OCI-M2 (cell line): ENCODE results near the gene LBHD1.
"Not testable (repeated sequence)": the region's sequence is repeated elsewhere in the genome, so short reads cannot be mapped to it uniquely, and the experiment has no call there.

Experiments used
- DNase-seq: peaks from one replicate; lab custom pipeline; 2025; ENCODE audit not compliant: unreplicated experiment; lab: John Stamatoyannopoulos, UW

LBHD1 gene

GRCh38 chr11:62665075-62665598 is 6.9 kb downstream of the LBHD1 start, which contains the start of the genes C11orf98 and CSKMT:
TSS of gene C11orf98 (minus strand) at chr11:62665210. CDS start at chr11:62665169, 41 bp downstream.
TSS of gene CSKMT (plus strand) at chr11:62665312. CDS start at chr11:62665880, 568 bp downstream.
- peak; percentile 79 for DNase-seq

DNA sequence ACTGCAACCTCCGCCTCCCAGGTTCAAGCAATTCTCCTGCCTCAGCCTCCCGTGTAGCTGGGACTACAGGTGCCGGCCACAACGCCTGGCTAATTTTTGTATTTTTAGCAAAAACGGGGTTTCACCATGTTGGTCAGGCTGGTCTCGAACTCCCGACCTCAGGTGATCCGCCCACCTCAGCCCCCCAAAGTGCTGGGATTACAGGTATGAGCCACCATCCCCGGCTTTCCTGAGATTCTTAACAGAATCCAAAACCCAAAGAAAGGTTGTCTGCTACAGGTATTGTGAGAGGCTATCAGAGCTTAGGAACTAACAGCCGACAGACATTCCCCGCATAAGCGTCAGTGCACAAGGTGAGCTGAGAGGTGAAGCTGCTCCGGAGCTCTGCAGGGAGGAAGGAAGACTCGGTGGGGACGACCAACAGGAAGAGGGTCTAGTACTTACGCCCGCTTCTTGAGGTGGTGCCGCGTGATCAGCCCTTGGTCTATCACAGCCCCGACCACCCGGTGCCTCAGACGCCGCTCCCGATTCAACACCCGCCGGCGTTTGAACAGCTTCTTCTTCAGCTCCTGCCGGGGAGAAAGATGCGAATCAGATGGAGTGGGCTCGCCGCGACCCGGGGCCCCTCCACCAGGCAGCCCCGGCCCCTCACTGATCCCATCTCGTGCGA is 7.5 kb downstream of the LBHD1 start:
- no peak for DNase-seq

DNA sequence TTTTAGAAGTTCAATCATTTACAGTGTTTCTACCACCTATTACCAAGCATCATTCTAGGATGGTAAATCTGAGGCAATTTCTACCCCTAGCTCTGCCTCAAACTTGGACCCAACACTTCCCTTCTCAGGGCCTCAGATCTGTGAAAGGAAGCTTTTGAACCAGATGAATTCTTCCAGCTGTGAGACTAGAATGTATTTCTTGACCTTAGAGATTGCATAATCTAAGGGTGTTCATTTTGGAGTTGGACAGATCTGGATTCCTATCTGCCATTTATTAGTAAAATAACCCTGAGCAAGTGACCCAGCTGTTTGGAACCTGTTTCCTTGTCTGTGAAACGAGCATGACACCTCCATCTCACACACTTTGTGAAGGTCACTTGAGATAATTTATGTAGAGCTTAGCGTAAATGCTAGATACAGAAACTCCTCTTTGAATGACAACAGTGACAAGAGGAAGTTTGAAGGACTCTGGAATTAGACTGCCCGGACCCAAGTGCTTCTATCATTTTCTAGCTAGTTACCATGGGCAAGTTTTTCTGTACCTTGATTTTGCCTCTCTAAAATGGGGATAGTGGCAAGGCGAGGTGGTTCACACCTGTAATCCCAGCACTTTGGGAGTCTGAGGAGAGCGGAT is 15.2 kb downstream of the LBHD1 start:
- no peak for DNase-seq

DNA sequence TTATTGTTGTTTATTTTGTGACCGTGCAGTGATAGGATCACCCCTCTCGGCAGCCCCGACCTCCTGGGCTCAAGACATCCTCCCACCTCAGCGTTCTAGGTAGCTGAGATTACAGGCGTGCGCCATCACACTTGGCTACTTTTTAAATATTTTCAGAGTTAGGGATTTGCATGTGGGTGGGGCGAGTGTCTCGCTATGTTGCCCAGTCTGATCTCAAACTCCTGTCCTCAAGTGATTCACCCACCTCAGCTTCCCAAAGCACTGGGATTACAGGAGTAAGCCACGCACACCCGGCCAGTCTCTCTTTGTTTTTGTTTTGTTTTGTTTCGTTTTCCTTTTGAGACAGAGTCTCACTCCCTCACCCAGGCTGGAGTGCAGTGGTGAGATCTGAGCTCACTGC is 17.8 kb downstream of the LBHD1 start:
- DNase-seq = no peak

DNA sequence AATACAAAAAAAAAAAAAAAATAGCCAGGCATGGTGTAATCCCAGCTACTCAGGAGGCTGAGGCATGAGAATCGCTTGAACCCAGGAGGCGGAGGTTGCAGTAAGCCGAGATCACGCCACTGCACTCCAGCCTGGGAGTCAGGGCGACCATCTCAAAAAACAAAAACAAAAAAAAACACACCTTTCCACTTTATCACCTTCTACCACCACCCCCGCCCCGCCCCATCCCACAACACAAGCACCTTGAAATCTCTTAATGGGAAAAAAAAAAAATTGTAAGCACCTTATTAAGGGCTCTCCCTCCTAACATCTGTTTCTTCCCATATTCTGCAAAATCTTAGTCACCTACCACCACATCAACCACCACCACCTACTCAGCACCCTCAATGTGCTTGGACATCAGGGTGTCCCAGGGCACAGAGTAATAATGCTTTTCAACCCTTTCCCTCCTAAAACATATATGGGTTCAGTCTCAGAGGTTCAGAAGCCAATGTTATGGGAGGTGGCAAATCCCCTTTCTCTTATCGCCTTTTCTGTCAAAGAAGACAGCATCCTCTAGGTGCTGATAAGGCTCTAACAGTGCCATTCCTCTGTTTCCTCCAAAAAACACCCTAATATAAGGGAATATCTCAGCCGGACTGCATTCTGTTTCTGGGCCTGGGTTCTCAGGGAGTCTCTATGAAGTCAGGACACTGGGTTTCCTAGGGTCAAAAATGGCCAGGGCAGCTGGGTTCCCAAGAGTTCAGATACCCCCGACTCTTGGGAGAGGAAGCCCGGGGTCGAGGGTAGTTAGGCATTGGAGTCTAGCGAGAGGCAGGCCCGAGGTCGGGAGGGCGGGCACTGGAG is 19.7 kb downstream of the LBHD1 start:
- no peak for DNase-seq

GRCh38 chr11:62650283-62650682 is 21.8 kb downstream of the LBHD1 start:
- DNase-seq = not testable (repeated sequence)

GRCh38 chr11:62649486-62649885 is 22.6 kb downstream of the LBHD1 start:
- DNase-seq = no peak

DNA sequence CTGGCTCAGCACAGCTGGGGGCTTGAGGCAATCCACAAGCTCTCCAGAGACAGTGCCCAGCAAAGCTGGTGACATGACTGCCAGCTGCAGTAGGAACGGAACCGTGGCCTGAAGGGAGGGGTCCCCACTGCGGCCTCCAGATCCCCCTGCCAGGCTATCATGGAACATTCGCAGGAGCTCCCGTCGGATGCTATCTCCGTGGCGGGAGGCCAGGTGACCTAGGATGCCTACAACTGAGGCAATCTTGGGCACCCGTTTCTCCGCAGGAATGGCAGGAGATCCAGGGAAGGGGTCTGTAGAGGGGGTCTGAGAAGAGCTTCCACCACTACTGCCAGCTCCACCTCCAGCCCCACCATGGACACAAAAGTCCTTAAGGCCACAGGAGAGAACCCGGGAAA is 23.1 kb downstream of the LBHD1 start:
- no peak for DNase-seq

DNA sequence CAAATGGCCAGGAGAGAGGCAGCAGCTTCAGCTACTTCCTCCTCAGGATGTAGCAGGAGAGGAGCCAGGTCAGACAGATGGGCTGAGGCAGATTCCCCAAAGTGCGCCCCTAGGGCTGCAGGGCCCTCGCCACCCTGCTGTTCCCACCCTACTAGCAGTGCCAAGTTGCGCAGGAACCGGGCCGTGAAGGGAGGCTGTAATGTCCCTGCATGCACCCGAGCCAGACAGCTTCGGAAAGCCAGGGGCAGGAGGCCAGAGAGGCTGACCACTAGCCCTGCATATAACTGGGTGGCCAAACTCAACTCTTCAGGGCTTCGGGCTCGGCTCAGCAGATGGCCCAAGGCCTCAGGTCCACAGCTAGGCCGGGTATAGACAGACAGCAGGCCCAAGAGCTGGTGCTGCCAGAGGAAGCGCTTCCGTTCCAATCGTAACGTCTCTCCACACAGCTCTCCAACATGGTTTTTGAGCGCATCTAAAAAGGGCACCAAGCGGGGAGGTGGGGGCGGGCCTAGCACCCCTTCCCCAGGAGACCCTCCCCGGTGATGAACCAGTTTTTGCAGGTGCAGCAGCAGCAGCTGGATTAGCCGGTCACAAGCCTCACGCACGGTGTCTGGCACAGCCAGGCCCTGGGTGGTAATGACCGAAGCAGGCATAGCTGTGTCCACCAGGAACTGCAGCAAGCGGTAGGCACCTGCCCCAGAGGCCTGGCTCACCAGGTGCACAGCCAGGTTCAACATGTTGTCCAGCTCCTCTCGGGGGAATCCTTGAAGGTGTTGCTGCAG is 23.7 kb downstream of the LBHD1 start:
- no peak for DNase-seq

GRCh38 chr11:62647609-62648005 is 24.5 kb downstream of the LBHD1 start:
- no peak for DNase-seq

DNA sequence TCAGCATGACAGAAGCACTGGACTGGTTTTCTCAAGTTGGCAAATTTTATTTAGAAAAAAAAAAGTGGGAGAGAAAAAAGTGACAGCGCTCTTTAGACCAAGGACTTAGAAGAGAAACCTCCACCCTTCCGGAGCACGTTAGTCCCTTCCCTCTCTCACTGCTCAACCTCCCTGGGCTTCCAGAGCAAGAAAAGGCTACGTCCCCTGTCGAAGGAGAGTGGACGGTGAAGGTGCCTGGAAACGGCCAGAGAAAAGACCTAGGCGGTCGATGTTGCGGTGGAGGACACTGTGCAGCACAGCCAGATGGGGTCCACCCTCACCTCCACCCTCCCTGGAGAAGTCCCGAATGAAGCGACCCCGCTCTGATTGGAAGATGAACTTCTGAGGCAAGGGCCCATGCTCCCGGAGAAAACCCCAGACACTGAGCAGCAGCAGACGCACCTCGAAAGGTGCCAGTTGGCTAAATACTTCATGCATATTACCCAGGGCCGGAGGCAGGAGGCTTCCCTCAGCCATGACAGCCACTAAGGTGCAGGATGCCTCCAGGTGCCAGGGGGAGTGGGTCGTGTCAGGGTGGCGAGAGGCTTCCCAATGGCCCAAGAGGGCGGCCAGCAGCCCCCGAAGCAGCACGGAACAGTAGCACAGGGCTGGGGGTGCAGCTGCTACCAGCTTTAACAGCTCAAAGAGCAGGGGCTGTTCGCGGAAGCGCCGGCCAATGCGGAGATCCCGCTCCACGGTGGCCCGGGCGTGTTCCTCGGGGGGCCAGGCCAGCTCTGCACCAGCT is 25.1 kb downstream of the LBHD1 start:
- DNase-seq = no peak

DNA sequence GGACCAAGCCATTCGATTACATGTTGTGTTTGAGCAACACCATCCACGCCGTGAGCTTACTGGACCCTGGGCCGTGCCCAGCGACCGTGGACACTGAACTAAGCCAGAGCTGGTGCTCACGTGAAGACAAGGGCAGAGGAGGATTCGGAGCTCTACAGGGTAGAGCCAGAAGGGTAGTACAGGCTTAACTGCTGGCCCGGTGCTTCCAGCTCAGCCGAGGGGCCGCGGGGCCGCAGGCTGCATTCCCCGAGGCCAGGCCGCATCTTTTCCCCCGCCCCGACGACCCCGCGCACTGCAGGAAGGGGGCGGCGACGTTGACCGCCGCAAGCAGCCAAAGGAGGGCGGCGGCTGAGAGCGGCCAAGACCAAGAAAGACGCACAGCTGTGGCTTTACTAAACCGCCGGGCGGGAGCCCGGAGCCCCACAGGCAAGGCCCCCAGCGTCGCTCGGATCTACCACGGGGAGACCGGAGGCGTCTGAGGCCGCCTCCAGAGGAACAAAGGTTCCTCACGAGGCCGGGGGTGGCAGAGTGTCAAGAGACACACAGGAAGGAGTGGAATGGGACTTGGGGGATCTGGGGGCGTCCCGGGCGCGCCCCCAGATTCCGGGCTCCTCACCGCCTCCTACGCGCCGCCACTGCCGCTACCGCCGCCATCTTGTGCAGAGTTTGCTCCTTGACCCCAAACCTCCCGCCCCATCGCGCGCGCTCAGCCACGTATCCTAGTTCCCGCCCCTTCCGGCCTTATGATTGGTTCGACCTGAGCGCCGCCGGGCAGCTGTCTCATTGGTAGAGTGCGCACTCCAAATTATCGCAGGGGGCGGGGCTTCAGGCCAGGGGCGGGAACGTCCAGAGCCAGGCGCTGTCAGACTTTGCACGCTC is 25.9 kb downstream of the LBHD1 start, which contains the start of gene GANAB:
Gene GANAB (minus strand): TSS at position 668 of the 879 bp plus-strand sequence. CDS start 14 bp downstream, at position 654.
- peak; percentile 84 for DNase-seq

- no peak for DNase-seq
These were observed 26.5 kb downstream of the LBHD1 start for GRCh38 chr11:62645671-62645945.

DNA sequence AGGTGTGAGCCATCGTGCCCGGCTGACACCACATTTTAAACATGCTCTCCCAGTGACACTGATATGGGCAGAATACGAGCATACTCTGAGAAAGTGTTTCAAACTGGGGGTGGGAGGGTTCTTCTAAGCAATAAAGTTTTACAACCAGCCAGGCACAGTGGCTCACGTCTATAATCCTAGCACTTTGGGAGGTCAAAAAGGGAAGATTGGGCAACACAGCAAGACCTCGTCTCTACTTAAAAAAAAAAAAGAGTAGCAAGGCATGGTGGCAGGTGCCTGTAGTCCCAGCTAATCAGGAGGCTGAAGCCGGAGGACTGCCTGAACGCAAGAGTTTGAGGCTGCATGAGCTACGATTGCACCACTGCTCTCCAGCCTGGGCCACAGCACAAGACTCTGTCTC is 27.8 kb downstream of the LBHD1 start:
- DNase-seq = no peak

DNA sequence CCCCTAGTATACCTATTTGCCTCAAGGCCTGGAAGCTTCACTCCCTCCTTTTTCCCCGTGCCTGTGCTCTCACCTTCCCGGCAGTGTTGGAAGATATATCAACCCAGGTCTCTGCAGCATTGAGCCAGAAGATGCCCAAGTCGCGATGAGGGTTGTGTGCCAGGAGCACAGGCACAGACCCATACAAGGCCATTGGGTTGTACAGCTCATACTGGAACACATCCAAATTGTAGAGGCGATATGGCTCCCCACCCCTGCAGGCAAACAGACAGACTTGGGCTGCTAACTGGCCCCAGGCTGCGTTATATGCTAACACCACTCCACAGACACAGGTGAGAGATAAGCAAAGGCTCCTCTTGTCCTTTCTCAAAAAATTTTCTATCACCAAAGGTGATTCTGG is 39.6 kb downstream of the LBHD1 start:
- DNase-seq = no peak

- DNase-seq = no peak
These were observed 44.4 kb downstream of the LBHD1 start for GRCh38 chr11:62627713-62628112.

DNA sequence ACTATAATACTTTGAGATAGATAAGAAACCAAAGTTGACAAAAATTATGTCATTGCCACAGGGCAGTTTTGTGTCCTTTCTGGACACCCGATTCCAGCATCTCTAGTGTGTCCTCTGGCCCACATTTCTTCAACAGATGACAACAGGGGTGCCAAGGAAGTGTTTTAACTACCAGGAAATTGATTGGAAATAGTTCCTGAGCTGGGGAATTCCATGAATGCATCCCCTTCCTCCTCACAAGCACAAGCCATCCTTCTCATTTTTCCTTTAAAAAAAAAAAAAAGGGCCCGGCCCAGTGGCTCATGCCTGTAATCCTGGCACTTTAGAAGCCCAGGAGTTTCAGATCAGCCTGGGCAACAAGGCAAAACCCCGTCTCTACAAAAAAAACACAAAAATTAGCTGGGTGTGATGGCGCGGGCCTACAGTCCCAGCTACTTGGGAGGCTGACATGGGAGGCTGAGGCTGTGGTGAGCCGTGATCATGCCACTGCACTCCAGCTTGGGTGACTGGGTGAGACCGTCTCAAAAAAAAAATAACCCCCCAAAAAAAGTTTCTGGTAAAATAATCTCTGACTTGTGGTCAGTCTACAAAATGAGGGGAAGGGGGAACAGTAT is 49.5 kb downstream of the LBHD1 start:
- DNase-seq = no peak

DNA sequence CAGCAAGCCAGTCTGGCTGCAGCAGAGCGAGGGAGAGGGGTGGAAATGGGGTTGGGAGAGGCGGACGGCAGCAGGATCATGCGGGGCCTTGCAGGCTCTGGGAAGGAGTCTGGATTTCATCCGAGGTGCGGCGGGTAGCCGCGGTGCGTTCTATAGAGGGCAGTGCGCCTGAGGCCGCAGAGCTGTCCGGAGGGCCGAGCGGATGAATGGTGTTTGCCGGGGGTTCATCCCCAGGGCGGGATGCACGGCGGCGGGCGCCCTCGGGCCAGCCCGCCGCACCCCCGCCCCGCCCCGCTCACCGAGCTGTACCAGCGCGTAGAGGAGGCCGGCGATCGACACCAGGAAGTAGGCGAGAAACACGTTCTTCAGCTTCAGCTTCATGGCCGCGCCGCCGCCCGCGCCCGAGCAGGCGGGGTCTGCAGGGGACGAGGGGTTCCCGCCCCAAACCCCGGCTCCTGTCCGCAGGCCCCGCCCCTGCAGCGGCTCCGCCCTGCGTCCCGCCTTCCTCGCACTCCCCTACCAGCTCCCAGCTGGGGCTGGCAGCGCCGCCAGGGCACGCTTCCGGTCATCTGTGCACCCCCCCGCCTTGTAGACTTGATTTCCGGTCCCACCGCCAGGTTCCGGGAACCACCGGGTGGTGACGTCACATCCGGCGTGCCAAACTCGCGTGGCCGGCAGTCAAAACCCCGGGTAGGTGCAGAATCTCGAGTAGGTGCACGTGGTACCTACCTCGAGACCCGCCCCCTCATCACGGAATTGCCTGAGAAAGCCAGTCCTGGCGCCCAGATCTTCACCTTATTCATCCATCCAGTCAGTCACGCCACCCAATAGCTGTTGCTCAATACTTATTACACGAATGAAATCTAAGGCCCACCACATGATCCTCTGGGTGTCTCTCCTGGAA is 50.2 kb downstream of the LBHD1 start, which contains the start of gene B3GAT3:
Gene B3GAT3 (minus strand): TSS at position 420 of the 904 bp plus-strand sequence. CDS start 39 bp downstream, at position 381.
- peak; percentile 87 for DNase-seq
